Heart left ventricle (tissue), 16 donors: ENCODE measurements around the gene DHRS4L2. TPM values are rescaled to one million over a fixed set of nuclear protein-coding genes. Genes with fewer than 3 reads are reported as not detected.
"Not testable (repeated sequence)": the region's sequence is repeated elsewhere in the genome, so short reads cannot be mapped to it uniquely, and the experiment has no call there.

ENCODE experiments used
- ATAC-seq, 4 donors: fragments of 200-7000 bp; cut with Tn5 transposase; one replicate each; pipeline ENCODE4 v1.9.1; 2020 to 2022; ENCODE audit warnings: moderate library complexity in 4 of 4, mild to moderate bottlenecking in 3 of 4, moderate number of reproducible peaks in 1 of 4
- DNase-seq, 5 donors: peaks; one replicate each; pipeline ENCODE4 v3.0.0-alpha.2; 2020
- H3K27ac ChIP-seq, 12 donors: fragments of 200-600 bp; sonication (generic) in 4 of 12; one replicate each; pipeline versions ENCODE4 v1.5.0 to v1.8.0; 2016 to 2022; ENCODE audit warnings: mild to moderate bottlenecking in 2 of 12
- H3K27me3 ChIP-seq, 9 donors: fragments of 200-600 bp; sonication (generic) in 2 of 9; one replicate each; pipeline versions ENCODE4 v1.5.1 to v1.8.0; 2016 to 2022; ENCODE audit warnings: mild to moderate bottlenecking in 3 of 9
- H3K36me3 ChIP-seq, 9 donors: fragments of 200-600 bp; sonication (generic) in 2 of 9; one replicate each; pipeline versions ENCODE4 v1.5.0 to v1.8.0; 2018 to 2022; ENCODE audit warnings: mild to moderate bottlenecking in 2 of 9
- H3K4me1 ChIP-seq, 12 donors: fragments of 200-600 bp; sonication (generic) in 4 of 12; one replicate each; pipeline versions ENCODE4 v1.5.0 to v1.8.0; 2016 to 2022; ENCODE audit warnings: mild to moderate bottlenecking in 3 of 12
- H3K4me3 ChIP-seq, 12 donors: fragments of 200-600 bp; sonication (generic) in 4 of 12; one replicate each; pipeline versions ENCODE4 v1.5.0 to v1.8.0; 2017 to 2022; ENCODE audit warnings: mild to moderate bottlenecking in 9 of 12, moderate library complexity in 4 of 12
- H3K9me3 ChIP-seq, 12 donors: fragments of 200-600 bp; sonication (generic) in 4 of 12; one replicate each; pipeline versions ENCODE4 v1.5.0 to v1.8.0; 2016 to 2022; ENCODE audit warnings: mild to moderate bottlenecking in 1 of 12
- POLR2A ChIP-seq, 2 donors: fragments of 450-650 bp; IDR thresholded peaks; one replicate each; pipeline ENCODE4 v1.6.1; 2017; ENCODE audit warnings: antibody characterized with exemption in 2 of 2, mild to moderate bottlenecking in 2 of 2, moderate library complexity in 2 of 2
- WGBS, 4 donors: extraction: QIAGEN DNeasy Blood & Tissue Kit in 2 of 4; methylation state at CpG; one replicate each; pipeline versions ENCODE4 v1.1.5 to v1.1.7; 2013 to 2018; 5-methylcytosine and 5-hydroxymethylcytosine counted together
- intact Hi-C, 10 donors: fragments of 100-400 bp; cut with DNase I; formaldehyde crosslinking; loops; one replicate each; pipeline versions ENCODE4 v1.11.1 to v1.14.2; 2022
- polyA plus RNA-seq, 2 donors: library from polyadenylated mRNA; stranded (reverse); fragments of 200-250 nt; gene quantifications; one replicate each; pipeline ENCODE4 v1.2.3, GENCODE V29; 2013
- total RNA-seq, 9 donors: library from RNA; depleted of rRNA in 2 of 9; stranded (reverse); fragments of >200 nt in 2 of 9; fragmentation: NEBNext Ultra II Directional in 3 of 9; extraction: Animal tissue kit (Norgen Biotek cat#: 25700) in 3 of 9; gene quantifications; one replicate each; pipeline versions ENCODE4 v1.1.0 to v1.2.4, GENCODE V29; 2016 to 2023
- TF ChIP-seq, protein P1 (sequence below), 12 donors: fragments of 200-600 bp; sonication (generic) in 4 of 12; IDR thresholded peaks; one replicate each; pipeline versions ENCODE4 v1.5.0 to v1.8.0; 2018 to 2022; ENCODE audit warnings: antibody characterized with exemption in 12 of 12, mild to moderate bottlenecking in 5 of 12
- donor health status: ischemic (EF 13 %, LVEDD 7.1; RV severe dilation, severe dysfunction).
- donor health status: healthy with polysubstance abuse.
- donor health status: DM: no; HTN: yes; CAD: no.
- donor health status: DM: no; HTN: no; CAD: no.
- donor health status: ischemic (EF 25% LVEDD 6.9; RV normal size, moderate dysfunction).
- donor health status: ischemic (EF 25% LVEDD 5.7; RV mildly dilated, moderate dysfunction).
- donor health status: healthy.
- donor health status: DM: yes; HTN: yes; CAD: no.
- donor health status: ischemic (EF 35%, LVEDD 5.7; RV mildly dilated, moderate dysfunction).
- donor health status: nonischemic (EF 11% LVEDD 7.7; RV severe dilation, severe dysfunction).
- donor health status: DM: yes; HTN: yes; CAD: no.
- donor health status: PGD.
- donor health status: ischemic (EF 29% LVEDD 5.4; RV normal size, mild dysfunction).
- donor health status: nonischemic (EF 23%, LVEDD 6.1; RV moderate dilation, normal function).

DHRS4L2 gene
- total and polyA plus RNA-seq, 11 donors, result 17.9 to 65.9 (median 27.5) TPM

- Histone ChIP-seq H3K4me3 (no peak overlapping the region), H3K4me1 (peaks cover 0 to 18% (median 3%) of the 10 kb centered on the region in 12 donors), H3K9me3 (peaks cover 0 to 23% (median 6%) of the 10 kb centered on the region in 12 donors), H3K36me3 (no peaks in the 10 kb centered on the region), H3K27ac (no peak overlapping the region), H3K27me3 (no peaks in the 10 kb centered on the region)
- 85 to 90% (median 87%) methylated on average over 2 of the region's 2 CpGs for WGBS, 4 donors
- DNase-seq (no peak), ATAC-seq (peak in 1 of 4 donors; percentile 14)
- no peak for TF ChIP-seq POLR2A (IDR thresholded peaks at IDR 0.05)
- TF ChIP-seq, protein P1, sequence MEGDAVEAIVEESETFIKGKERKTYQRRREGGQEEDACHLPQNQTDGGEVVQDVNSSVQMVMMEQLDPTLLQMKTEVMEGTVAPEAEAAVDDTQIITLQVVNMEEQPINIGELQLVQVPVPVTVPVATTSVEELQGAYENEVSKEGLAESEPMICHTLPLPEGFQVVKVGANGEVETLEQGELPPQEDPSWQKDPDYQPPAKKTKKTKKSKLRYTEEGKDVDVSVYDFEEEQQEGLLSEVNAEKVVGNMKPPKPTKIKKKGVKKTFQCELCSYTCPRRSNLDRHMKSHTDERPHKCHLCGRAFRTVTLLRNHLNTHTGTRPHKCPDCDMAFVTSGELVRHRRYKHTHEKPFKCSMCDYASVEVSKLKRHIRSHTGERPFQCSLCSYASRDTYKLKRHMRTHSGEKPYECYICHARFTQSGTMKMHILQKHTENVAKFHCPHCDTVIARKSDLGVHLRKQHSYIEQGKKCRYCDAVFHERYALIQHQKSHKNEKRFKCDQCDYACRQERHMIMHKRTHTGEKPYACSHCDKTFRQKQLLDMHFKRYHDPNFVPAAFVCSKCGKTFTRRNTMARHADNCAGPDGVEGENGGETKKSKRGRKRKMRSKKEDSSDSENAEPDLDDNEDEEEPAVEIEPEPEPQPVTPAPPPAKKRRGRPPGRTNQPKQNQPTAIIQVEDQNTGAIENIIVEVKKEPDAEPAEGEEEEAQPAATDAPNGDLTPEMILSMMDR (IDR thresholded peaks at IDR 0.05), result no peak
- intact Hi-C loops, result loop anchor here in 1 of 10 donors (5.0 kb wide), 1 partner anchor 46 kb away; the partner anchor contains the start of gene DHRS4L2
Observed at GRCh38 chr14:24032727-24033418, 44.1 kb downstream of the DHRS4L2 start.

DNA sequence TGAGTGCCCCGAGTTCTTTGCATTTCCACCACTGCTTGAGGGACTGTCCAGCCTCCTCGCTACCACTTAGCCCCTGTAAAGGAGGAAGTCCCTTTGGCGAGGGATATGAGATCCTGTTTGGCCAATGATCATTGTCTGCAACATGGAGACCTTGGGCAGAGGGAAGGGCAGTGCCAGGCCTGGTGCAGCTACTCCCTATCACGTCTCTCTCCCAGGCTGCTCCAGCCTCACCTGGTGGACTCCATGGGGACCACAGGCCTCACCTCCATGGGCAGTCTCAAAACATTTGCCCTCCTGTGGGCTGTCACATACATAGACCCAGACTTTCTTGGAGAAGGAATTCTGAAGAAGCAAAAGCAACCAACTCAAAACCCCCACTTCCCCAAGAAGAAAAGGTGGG, 47.0 kb downstream of the DHRS4L2 start:
- H3K9me3 ChIP-seq, result peaks cover 0 to 23% (median 6%) of the 10 kb centered on the region in 12 donors
- ATAC-seq, result peak in 3 of 4 donors; percentile 12 to 31 (median 14)
- not testable (repeated sequence) for DNase-seq, H3K36me3 ChIP-seq, H3K27me3 ChIP-seq
- H3K27ac ChIP-seq, result peak overlapping the region; percentile 83 to 97 (median 92)
- peaks cover 0 to 18% (median 3%) of the 10 kb centered on the region in 12 donors for H3K4me1 ChIP-seq
- intact Hi-C loops, result loop anchor here in 4 of 10 donors (2.0 to 5.0 kb wide), 2 partner anchors 21 to 48 kb away; partner anchors contain the start of gene DHRS4L2 (in 2 of the 4)
- 32 to 58% (median 43%) methylated on average over 2 to 4 of the region's 4 CpGs for WGBS, 4 donors
- H3K4me3 ChIP-seq, result peak overlapping the region; percentile 46 to 82 (median 66)

DNA sequence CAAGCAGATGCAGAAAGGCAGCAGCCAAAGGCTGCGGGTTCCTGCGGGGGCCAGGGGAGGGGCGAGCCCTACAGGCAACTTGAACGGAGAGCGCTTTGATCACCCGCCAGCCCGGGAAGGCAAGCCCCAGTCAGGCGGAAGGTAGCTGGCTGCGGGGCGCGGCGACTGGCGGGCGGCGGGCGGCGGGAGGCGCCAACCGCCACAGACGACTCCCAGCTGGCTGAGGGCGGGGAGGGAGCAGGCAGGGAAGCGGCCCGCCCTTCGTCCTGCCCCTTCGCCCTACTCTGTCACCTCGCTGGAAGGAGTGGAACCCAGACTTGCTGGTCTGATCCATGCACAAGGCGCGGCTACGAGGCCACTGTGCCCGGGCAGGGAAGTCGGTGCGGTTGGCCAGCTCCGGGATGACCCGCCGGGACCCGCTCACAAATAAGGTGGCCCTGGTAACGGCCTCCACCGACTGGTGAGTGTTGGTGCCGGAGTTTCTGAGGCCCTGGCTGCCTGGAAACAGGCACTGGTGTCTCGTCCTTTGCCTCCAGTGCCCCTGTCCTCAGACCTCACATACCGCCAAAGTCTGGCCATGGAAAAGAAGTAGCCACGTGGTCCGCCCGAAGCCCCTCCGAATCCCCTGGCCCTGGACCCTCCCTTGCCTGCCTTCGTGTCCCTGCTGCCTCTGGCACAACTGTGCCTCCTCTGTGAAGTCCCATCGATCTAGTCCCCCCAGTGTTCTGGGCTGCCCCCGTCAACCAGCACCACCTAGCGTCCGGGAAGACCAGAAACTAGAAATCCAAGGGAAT, 47.6 kb downstream of the DHRS4L2 start:
- peaks cover 0 to 18% (median 3%) of the 10 kb centered on the region in 12 donors for H3K4me1 ChIP-seq
- 0 to 1% (median 0%) methylated on average over 19 to 50 of the region's 50 CpGs for WGBS, 4 donors
- ATAC-seq (peak; percentile 91 to 97 (median 96)), DNase-seq (peak; percentile 81 to 91 (median 86))
- TF ChIP-seq POLR2A (IDR thresholded peaks at IDR 0.05), result peak in 1 of 2 donors; percentile 28
- TF ChIP-seq, protein P1 (IDR thresholded peaks at IDR 0.05), result peak; percentile 61 to 90 (median 72)
- H3K9me3 ChIP-seq, result peaks cover 0 to 18% (median 6%) of the 10 kb centered on the region in 12 donors
- intact Hi-C loops, result loop anchor here in 4 of 10 donors (2.0 to 5.0 kb wide), 2 partner anchors 22 to 49 kb away; partner anchors contain the start of gene DHRS4L2 (in 2 of the 4)
- H3K27ac ChIP-seq, result peak overlapping the region; percentile 83 to 97 (median 92)
- peak overlapping the region; percentile 46 to 82 (median 66) for H3K4me3 ChIP-seq
- H3K36me3 ChIP-seq, result no peaks in the 10 kb centered on the region
- H3K27me3 ChIP-seq, result no peaks in the 10 kb centered on the region

- peaks cover 0 to 10% (median 3%) of the 10 kb centered on the region in 12 donors for H3K9me3 ChIP-seq
- intact Hi-C loops, result loop anchor here in 5 of 10 donors (1.0 to 5.0 kb wide), 3 partner anchors 22 to 50 kb away; partner anchors contain the start of gene DHRS4L2 (in 2 of the 5)
- not testable (repeated sequence) for H3K27me3 ChIP-seq, ATAC-seq, H3K36me3 ChIP-seq, DNase-seq
- TF ChIP-seq, protein P1 (IDR thresholded peaks at IDR 0.05), result peak in 1 of 12 donors; percentile 8
- H3K27ac ChIP-seq, result peak overlapping the region; percentile 83 to 97 (median 92)
- H3K4me1 ChIP-seq, result peaks cover 0 to 18% (median 3%) of the 10 kb centered on the region in 12 donors
- WGBS, 4 donors, result 46 to 52% (median 49%) methylated on average over 10 of the region's 10 CpGs
- H3K4me3 ChIP-seq, result peak overlapping the region; percentile 46 to 82 (median 66)
Observed at GRCh38 chr14:24036963-24037657, 48.4 kb downstream of the DHRS4L2 start.
